ENCODE results near the gene KDELR1. TPM values are rescaled to one million over a fixed set of nuclear protein-coding genes. Genes with fewer than 3 reads are reported as not detected.
A peak's percentile ranks its signal among the peaks of the same experiment; 100 is the strongest.
"Not testable (repeated sequence)": the region's sequence is repeated elsewhere in the genome, so short reads cannot be mapped to it uniquely, and the experiment has no call there.

The KDELR1 gene
- total RNA-seq, 1 donor from 2014 or later = 183 TPM

- no peak within 1 kb of the TSS for H3K27ac ChIP-seq
- H3K4me3 ChIP-seq = peak within 1 kb of the TSS in 1 of 2 donors; percentile 41
- H3K27me3 ChIP-seq = peaks cover 36% of the 10 kb centered on the region
- intact Hi-C loops (cut with DNase I) = loop anchor here (5.0 kb wide), 1 partner anchor 49 kb away; no protein-coding TSS in a partner anchor
- no peak for TF ChIP-seq CTCF (IDR thresholded peaks at IDR 0.05)
- DNase-seq (ENCODE audit: low spot score in 2 of 2) = no peak
- peaks cover 0 to 14% of the 10 kb centered on the region in 2 donors for H3K4me1 ChIP-seq
- peaks cover 6% of the 10 kb centered on the region in 2 donors for H3K36me3 ChIP-seq
- H3K9me3 ChIP-seq = no peaks in the 10 kb centered on the region
Observed at GRCh38 chr19:48393559-48394330, 2.4 kb upstream of the KDELR1 start, which contains the start of gene GRIN2D. TSS of gene GRIN2D (plus strand) at chr19:48393668. CDS start at chr19:48398393, 4,725 bp downstream.

- DNase-seq (ENCODE audit: low spot score in 2 of 2) = no peak
- no peaks in the 10 kb centered on the region for H3K9me3 ChIP-seq
- intact Hi-C loops (cut with DNase I) = loop anchor here (5.0 kb wide), 1 partner anchor 49 kb away; no protein-coding TSS in a partner anchor
- H3K27me3 ChIP-seq = peaks cover 36% of the 10 kb centered on the region
- H3K27ac ChIP-seq = no peak overlapping the region
- H3K4me3 ChIP-seq = peak overlapping the region in 1 of 2 donors; percentile 41
- no peak for TF ChIP-seq CTCF (IDR thresholded peaks at IDR 0.05)
- H3K4me1 ChIP-seq = peaks cover 0 to 14% of the 10 kb centered on the region in 2 donors
- peaks cover 11 to 14% of the 10 kb centered on the region in 2 donors for H3K36me3 ChIP-seq
Observed at GRCh38 chr19:48392860-48393558, 1.7 kb upstream of the KDELR1 start.

- H3K4me1 ChIP-seq = peaks cover 0 to 14% of the 10 kb centered on the region in 2 donors
- H3K27me3 ChIP-seq = peaks cover 33% of the 10 kb centered on the region
- H3K36me3 ChIP-seq = peaks cover 22 to 24% of the 10 kb centered on the region in 2 donors
- peak overlapping the region in 1 of 2 donors; percentile 94 for H3K4me3 ChIP-seq
- not testable (repeated sequence) for H3K9me3 ChIP-seq; H3K27ac ChIP-seq; DNase-seq (ENCODE audit: low spot score in 2 of 2)
- intact Hi-C loops (cut with DNase I) = loop anchor here (5.0 kb wide), 1 partner anchor 50 kb away; no protein-coding TSS in a partner anchor
Observed at GRCh38 chr19:48392006-48392344, 624 bp upstream of the KDELR1 start.

- peak; percentile 58 to 81 (median 71) for TF ChIP-seq CTCF (IDR thresholded peaks at IDR 0.05)
- peaks cover 0 to 14% of the 10 kb centered on the region in 2 donors for H3K4me1 ChIP-seq
- H3K27ac ChIP-seq = peak overlapping the region; percentile 91 to 94
- peaks cover 19% of the 10 kb centered on the region for H3K27me3 ChIP-seq
- H3K36me3 ChIP-seq = peaks cover 36 to 39% of the 10 kb centered on the region in 2 donors
- no peaks in the 10 kb centered on the region for H3K9me3 ChIP-seq
- intact Hi-C loops (cut with DNase I) = loop anchor here (2.0 to 5.0 kb wide), 4 partner anchors 28 to 194 kb away; partner anchors contain the start of gene TMEM143
- peak in 1 of 2 donors; percentile 79 for DNase-seq (ENCODE audit: low spot score in 2 of 2)
- H3K4me3 ChIP-seq = peak overlapping the region; percentile 85 to 94
Observed at GRCh38 chr19:48390188-48391099, 907 bp downstream of the KDELR1 start.

GRCh38 chr19:48386981-48387380, 4.4 kb downstream of the KDELR1 start:
- intact Hi-C loops (cut with DNase I) = no loop called here
- Histone ChIP-seq H3K36me3 (peaks cover 64 to 74% of the 10 kb centered on the region in 2 donors), H3K27ac (no peak overlapping the region), H3K27me3 (no peaks in the 10 kb centered on the region), H3K9me3 (no peaks in the 10 kb centered on the region), H3K4me3 (no peak overlapping the region), H3K4me1 (peaks cover 0 to 6% of the 10 kb centered on the region in 2 donors)
- DNase-seq (ENCODE audit: low spot score in 2 of 2) = no peak
- TF ChIP-seq CTCF (IDR thresholded peaks at IDR 0.05) = no peak
